ENCODE data around the gene ADAMTS10.
A peak's percentile ranks its signal among the peaks of the same experiment; 100 is the strongest.
"Not testable (repeated sequence)": the region's sequence is repeated elsewhere in the genome, so short reads cannot be mapped to it uniquely, and the experiment has no call there.

The ADAMTS10 gene

GRCh38 chr19:8622886-8623285 lies 12.4 kb upstream of the ADAMTS10 start:
- not testable (repeated sequence) for DNase-seq

- DNase-seq = no peak
Measured at GRCh38 chr19:8618751-8619150, 8.2 kb upstream of the ADAMTS10 start.

- DNase-seq = no peak
Measured at GRCh38 chr19:8617984-8618383, 7.5 kb upstream of the ADAMTS10 start.

- DNase-seq = not testable (repeated sequence)
Measured at GRCh38 chr19:8617325-8617724, 6.8 kb upstream of the ADAMTS10 start.

- no peak for DNase-seq
Measured at GRCh38 chr19:8616861-8617260, 6.3 kb upstream of the ADAMTS10 start.

- peak; percentile 56 for DNase-seq
Measured at GRCh38 chr19:8615813-8616596, 5.5 kb upstream of the ADAMTS10 start.

GRCh38 chr19:8615024-8615423 lies 4.5 kb upstream of the ADAMTS10 start:
- no peak for DNase-seq

GRCh38 chr19:8614455-8614854 lies 3.9 kb upstream of the ADAMTS10 start:
- DNase-seq = no peak

GRCh38 chr19:8612807-8613171 lies 2.3 kb upstream of the ADAMTS10 start:
- no peak for DNase-seq

- no peak for DNase-seq
Measured at GRCh38 chr19:8611877-8612806, 1.6 kb upstream of the ADAMTS10 start.

GRCh38 chr19:8611391-8611876 lies 919 bp upstream of the ADAMTS10 start:
- DNase-seq = no peak

- no peak for DNase-seq
Measured at GRCh38 chr19:8610936-8611300, 403 bp upstream of the ADAMTS10 start.

GRCh38 chr19:8609279-8610040 lies 1.1 kb downstream of the ADAMTS10 start:
- no peak for DNase-seq

GRCh38 chr19:8608941-8609278 lies 1.6 kb downstream of the ADAMTS10 start:
- DNase-seq = no peak

GRCh38 chr19:8607386-8607785 lies 3.1 kb downstream of the ADAMTS10 start:
- no peak for DNase-seq

GRCh38 chr19:8605514-8605913 lies 5.0 kb downstream of the ADAMTS10 start:
- no peak for DNase-seq

GRCh38 chr19:8601796-8602195 lies 8.7 kb downstream of the ADAMTS10 start:
- DNase-seq = no peak

- no peak for DNase-seq
Measured at GRCh38 chr19:8600816-8601215, 9.7 kb downstream of the ADAMTS10 start.

- no peak for DNase-seq
Measured at GRCh38 chr19:8600064-8600463, 10.5 kb downstream of the ADAMTS10 start.

GRCh38 chr19:8596168-8596567 lies 14.3 kb downstream of the ADAMTS10 start:
- DNase-seq = no peak

GRCh38 chr19:8595651-8596050 lies 14.9 kb downstream of the ADAMTS10 start:
- DNase-seq = no peak

- DNase-seq = no peak
Measured at GRCh38 chr19:8593931-8594330, 16.6 kb downstream of the ADAMTS10 start.
